HG02610 (cell line): Measurements from ENCODE around the gene MEIG1.
"Not testable (repeated sequence)": the region's sequence is repeated elsewhere in the genome, so short reads cannot be mapped to it uniquely, and the experiment has no call there.

Source experiments
- ATAC-seq: cut with Tn5 transposase; IDR thresholded peaks from one replicate; pipeline ENCODE4 v1.9.1; 2021; ENCODE audit warnings: mild to moderate bottlenecking, moderate library complexity; ENCODE audit not compliant: unreplicated experiment

MEIG1 gene

GRCh38 chr10:14959221-14960057, at the start of gene MEIG1:
TSS of gene MEIG1 (plus strand) at chr10:14959388. CDS start at chr10:14966469, 7,081 bp downstream.
- peak; percentile 85 for ATAC-seq

DNA sequence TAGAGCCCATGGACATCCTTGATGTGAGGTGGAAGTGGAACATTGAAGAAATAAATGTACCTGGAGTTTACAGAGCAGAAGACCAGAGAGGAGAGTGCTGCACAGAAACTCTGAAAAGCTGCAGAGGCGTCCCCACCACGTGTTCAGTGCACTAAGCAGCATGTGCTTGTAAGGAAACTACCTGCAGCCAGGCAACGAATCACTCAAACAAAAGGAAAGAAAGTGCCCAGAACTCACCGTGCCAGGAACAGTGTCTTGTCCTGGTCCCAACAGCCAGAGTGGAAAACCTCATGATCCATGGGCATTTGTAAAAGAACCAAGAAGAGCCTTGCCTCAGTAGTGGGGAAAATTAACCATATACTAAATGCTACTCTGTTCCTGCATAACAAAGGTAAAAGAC, 48.2 kb upstream of the MEIG1 start:
- no peak for ATAC-seq

GRCh38 chr10:14911801-14912200, 47.4 kb upstream of the MEIG1 start:
- ATAC-seq = no peak

GRCh38 chr10:14916600-14916999, 42.6 kb upstream of the MEIG1 start:
- no peak for ATAC-seq

DNA sequence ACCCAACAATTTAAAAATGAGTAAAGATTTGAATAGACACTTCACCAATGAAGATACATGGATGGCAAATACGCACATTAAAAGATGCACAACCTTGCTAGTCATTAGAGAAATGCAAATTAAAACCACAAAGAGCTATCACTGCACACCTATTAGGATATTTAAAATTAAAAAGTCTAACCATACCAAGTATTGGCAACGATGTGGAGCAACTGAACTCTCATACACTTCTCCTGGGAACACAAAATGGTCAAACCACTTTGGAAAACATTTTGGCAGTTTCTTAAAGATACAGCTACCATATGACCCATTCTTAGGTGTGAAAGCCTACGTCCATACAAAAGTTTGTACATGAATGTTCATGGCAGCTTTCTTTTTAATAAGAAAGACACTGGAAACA, 41.4 kb upstream of the MEIG1 start:
- no peak for ATAC-seq

DNA sequence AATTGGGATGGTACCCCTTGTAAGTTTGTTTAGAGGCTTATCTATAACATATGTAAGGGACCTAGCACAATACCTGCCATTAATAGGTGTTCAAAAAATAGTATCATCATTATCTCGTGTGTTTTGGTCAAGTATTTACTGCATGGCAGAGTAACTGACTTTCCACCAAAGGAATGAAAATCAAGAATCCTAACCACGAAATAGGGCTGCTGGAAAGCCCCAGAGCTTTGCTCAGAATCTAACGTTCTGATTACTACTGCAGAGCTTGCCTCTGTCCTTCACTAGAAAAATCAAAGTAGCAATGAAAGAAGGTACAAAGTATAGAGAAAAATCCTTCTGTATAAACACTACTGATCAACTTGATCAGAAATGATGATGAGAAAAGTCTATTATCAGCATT, 40.2 kb upstream of the MEIG1 start:
- ATAC-seq = no peak

DNA sequence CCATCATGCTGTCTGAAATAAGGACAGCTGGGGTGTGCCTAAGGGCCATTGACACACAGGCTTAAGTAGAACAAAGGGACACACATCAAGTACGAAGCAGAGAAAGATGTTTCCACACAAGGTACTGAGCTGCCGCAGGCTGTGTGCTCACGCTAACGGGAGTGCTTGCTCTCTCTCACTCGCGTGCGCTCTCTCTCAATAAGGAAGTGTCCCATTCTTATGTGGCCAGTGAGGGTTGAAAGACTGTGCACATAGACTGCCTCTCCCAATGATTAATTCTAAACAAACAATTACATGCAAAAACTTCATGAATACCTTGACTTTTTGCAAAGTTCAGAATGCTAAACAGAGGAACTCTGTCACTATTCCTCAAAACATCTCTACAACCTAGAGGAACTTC, 35.2 kb upstream of the MEIG1 start:
- ATAC-seq = no peak

GRCh38 chr10:14925268-14925667, 33.9 kb upstream of the MEIG1 start:
- ATAC-seq = no peak

- peak; percentile 8 for ATAC-seq
These were observed 33.1 kb upstream of the MEIG1 start for GRCh38 chr10:14926061-14926470.

GRCh38 chr10:14926722-14927416, 32.3 kb upstream of the MEIG1 start:
- ATAC-seq = peak; percentile 98

- ATAC-seq = no peak
These were observed 28.6 kb upstream of the MEIG1 start for GRCh38 chr10:14930610-14931009.

GRCh38 chr10:14936584-14936983, 22.6 kb upstream of the MEIG1 start:
- ATAC-seq = no peak

DNA sequence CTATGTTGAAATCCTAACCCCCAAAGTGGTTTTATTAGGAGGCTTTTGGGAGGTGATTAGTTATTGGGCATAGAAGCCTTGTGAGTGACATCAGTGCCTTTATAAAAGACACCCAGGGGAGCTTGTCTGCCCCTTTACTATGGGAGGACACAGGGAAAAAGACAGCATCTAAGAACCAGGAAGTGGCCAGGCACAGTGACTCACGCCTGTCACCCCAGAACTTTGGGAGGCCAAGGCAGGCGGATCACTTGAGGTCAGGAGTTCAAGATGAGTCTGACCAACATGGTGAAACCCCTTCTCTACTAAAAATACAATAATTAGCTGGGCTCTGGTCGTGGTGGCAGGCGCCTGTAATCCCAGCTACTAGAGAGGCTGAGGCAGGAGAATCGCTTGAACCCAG, 20.2 kb upstream of the MEIG1 start:
- not testable (repeated sequence) for ATAC-seq

DNA sequence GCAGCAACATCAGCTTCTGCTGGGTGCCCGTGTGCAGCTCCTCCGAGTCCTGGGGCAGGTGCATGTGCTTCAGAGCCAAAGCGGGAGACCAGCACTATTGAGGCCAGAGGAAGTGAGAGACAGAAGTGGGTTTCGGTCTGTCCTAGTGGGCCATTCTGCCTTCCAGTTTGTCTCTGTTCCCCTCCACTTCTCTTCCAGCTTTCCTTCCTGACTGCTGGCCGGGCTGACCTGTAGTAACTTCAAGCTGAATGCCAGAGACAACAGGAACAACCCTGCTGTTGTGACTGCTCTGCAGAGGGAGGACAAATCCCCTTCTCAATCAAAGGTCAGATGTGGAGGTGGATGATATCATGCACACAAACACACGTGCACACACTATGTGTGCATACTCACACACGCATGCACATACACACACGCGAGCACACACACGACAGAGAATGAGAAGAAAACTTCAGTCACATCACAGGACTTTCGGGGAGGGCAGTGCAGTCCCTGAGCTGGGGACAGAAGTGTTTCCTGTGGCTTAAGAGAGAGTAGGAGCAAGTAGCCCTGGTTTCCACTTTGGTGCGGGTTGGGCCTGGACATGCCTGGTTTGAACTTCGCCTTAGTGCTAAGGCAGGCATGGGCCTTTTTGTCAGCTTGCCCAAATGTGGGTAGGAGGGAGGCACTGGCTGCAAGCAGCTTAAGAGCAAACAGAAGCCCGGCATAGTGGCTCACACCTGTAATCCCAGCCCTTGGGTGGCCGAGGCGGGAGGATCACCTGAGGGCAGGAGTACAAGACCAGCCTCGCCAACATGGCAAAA, 16.8 kb upstream of the MEIG1 start:
- peak; percentile 89 for ATAC-seq

- ATAC-seq = not testable (repeated sequence)
These were observed 16.2 kb upstream of the MEIG1 start for GRCh38 chr10:14942950-14943338.

- ATAC-seq = no peak
These were observed 14.1 kb upstream of the MEIG1 start for GRCh38 chr10:14945108-14945507.

- no peak for ATAC-seq
These were observed 11.9 kb upstream of the MEIG1 start for GRCh38 chr10:14947268-14947667.

DNA sequence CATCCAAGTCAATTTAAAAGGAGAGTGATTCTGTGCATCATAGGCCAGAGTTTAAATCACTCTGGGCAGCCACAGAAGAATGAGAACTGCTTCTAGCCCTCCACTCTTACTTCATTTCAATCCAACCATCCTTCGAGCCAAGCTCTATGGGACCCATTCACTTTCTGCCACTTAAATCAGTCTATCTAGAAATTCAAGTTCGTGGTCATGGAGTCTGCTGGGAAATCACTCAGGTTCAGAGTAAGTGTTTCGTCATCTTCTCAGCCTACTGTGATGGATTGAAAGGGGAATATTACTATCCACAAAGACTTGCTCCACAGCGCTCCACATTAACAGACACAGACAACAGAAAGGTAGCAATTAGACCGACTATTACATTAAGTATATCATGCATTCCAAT, 9.9 kb upstream of the MEIG1 start:
- ATAC-seq = no peak

- ATAC-seq = no peak
These were observed 6.3 kb upstream of the MEIG1 start for GRCh38 chr10:14952851-14953423.

DNA sequence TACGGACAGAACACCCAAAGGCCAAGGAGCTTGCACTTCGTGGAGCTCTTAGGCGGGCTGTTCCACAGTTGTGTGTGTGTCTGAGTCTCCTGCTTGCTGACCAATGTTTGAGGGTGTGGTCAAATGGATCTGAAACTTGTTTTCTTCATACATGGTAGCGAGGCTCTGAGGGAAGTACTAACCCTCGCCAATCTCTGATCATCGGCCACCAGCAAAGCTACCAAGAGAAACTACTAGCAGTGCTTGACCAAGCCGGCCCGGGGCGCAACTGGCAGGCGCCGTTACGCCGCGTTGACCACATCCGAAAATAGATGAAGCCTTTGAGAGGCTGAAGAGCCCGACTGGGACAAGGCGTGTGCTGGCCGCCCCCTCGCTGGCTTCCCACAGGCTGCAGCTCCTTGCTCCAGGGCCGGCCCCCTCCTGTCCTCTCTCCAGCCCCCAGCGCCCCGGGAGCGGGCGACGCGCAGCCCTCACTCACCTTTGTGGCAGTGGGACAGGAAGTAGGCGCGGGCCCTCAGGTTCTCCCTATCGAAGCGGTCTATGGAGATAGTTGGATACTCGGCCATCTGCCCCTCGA, 5.7 kb upstream of the MEIG1 start:
- peak; percentile 20 for ATAC-seq
